ENCODE data around the gene NR3C1.

The NR3C1 gene

DNA sequence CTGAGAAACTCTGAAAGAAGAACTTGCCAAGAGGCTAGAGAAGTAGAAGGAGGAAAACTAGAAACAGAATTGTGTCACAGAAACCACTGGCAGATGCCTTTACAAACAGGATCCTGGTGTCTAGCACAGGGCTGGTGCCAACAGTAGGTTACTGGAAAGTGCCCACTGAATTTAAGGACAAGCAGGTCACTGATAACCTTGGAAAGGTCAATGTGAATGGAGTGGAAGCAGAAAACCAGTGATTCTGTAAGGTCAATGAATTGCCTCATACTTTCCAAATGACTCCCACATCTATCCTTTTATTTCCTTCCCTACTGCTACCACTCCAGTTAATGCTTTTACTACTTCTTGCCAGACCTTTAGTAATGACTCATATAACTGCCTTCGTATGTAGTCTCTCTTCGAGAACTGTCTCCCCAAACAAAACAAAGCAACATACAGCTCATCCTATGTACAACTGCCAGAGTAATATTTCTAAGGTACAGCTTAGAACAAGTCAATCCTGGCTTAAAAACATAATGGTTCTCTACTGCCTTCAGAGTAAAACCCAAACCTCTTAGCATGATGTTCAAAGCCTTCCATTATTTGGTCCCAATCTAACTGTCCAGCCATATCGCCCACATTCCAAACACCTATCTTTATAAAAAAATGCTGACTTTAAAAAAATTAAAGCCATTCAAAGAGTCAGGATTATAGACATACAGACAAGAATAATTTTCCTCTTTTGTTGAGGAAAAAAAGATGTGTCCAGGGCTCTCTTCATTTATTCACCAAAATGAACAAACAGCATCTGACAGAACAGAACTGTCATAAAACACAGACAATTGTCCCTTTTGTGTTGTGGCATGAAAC, 52.5 kb downstream of the NR3C1 start:
- H3K4me1 ChIP-seq (ENCODE audit: insufficient read depth, low read length): no peaks in the 10 kb centered on the region; the same call in 1 of the 2 replicates
- no peaks in the 10 kb centered on the region for H3K36me3 ChIP-seq (ENCODE audit: insufficient read depth, low read length)
- H3K9ac ChIP-seq (ENCODE audit: low read depth, low read length): no peak overlapping the region
- no peaks in the 10 kb centered on the region for H3K9me3 ChIP-seq (ENCODE audit: control insufficient read depth, insufficient read depth, low read length)

DNA sequence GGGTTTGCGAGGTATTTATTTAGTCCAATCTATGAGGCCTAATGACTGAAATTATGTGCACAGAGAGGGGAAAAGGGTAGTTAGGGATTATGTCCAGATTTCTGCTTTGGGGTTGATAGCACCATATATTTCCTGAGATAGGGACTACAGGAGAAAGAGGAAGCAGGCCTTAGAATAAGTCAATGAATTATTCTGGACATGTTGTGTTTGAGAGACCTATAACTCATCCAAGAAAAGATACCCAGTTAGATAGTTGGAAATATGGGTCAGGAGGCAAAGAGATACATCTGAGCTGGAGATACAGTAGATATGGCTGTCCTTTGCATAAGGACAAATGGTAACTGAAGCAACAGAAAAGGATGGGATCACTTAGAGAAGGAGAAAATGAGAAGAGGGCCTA, 53.1 kb downstream of the NR3C1 start:
- H3K36me3 ChIP-seq (ENCODE audit: insufficient read depth, low read length): no peaks in the 10 kb centered on the region
- H3K4me1 ChIP-seq (ENCODE audit: insufficient read depth, low read length): no peaks in the 10 kb centered on the region; the same call in 1 of the 2 replicates
- H3K9me3 ChIP-seq (ENCODE audit: control insufficient read depth, insufficient read depth, low read length): no peaks in the 10 kb centered on the region
- H3K9ac ChIP-seq (ENCODE audit: low read depth, low read length): no peak overlapping the region

DNA sequence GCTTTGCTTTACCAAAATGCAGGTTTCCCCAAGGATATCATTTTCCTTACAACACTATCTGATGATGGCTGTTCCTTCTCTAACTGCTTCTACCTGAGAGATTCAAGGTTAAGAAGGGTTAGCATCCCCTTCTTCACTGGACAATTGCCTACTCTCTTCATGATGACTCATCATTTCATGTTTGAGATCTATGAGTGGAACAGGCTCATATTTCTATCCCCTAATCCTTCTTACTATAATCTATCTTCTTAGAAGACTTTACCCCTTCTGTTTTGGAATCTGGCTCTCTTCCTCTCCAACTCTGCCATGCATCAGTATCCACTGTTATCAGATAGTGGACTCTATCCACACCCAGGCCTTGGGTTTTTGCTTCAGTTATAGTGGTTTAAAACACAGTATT, 54.3 kb downstream of the NR3C1 start:
- Histone ChIP-seq H3K9me3 (ENCODE audit: control insufficient read depth, insufficient read depth, low read length) (no peaks in the 10 kb centered on the region), H3K36me3 (ENCODE audit: insufficient read depth, low read length) (no peaks in the 10 kb centered on the region), H3K4me1 (ENCODE audit: insufficient read depth, low read length) (no peaks in the 10 kb centered on the region; the same call in 1 of the 2 replicates), H3K9ac (ENCODE audit: low read depth, low read length) (no peak overlapping the region)

DNA sequence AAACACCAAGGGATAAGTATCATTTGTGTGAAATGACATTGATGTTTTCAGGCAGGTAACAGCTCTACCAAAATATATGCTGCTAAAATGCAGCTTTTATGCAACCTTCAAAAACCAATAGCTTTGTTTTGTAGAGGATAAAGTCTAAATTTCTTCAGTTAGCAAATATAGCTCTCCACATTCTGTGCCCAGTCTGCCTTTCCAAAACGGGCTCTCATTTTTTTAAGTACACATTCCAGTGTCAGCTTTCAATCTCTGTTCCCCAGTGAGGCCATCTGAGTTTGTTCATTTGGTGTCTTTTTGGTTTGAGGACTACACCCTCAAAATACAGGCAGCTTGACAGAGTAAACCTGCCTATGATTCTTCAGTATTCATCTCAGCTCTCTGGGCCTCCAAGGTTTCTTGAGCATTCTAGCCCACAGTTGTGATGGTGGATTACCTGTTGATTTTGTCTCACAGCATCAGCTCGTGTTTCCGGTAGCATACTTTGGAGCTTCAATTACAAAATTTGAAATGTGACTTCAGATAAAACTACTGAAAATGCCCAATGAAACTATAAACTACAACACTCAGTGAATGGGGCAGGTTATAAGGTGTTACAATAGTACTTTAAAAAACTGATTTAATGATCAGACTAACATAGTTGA, 55.7 kb downstream of the NR3C1 start:
- Histone ChIP-seq H3K36me3 (ENCODE audit: insufficient read depth, low read length) (no peaks in the 10 kb centered on the region), H3K9ac (ENCODE audit: low read depth, low read length) (no peak overlapping the region)

DNA sequence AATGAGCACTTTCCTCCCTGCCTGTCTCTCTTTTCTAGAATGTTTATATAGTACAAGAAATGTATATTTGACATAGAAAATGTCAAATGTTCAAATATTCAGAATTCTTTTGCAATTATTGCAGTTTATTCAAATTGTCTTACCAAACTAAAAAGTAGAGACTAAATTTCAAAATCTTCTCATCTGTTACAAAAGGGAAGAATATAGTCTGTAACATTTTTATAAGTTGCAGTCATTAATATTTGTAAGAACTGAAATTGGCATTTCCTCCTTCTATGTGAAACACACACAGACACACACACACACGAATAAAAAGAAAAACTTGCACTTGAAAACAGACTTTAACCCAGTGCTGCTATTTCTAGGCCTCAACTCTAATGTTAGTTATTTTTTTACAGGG, 56.4 kb downstream of the NR3C1 start:
- H3K9me3 ChIP-seq (ENCODE audit: control insufficient read depth, insufficient read depth, low read length): no peaks in the 10 kb centered on the region
- H3K4me1 ChIP-seq (ENCODE audit: insufficient read depth, low read length): no peaks in the 10 kb centered on the region; the same call in 1 of the 2 replicates
- H3K9ac ChIP-seq (ENCODE audit: low read depth, low read length): no peak overlapping the region
- H3K36me3 ChIP-seq (ENCODE audit: insufficient read depth, low read length): no peaks in the 10 kb centered on the region

More for the DNA sequence above, 55.7 kb downstream of the NR3C1 start:
- H3K9me3 ChIP-seq (ENCODE audit: control insufficient read depth, insufficient read depth, low read length): no peaks in the 10 kb centered on the region
- H3K4me1 ChIP-seq (ENCODE audit: insufficient read depth, low read length): no peaks in the 10 kb centered on the region; the same call in 1 of the 2 replicates

DNA sequence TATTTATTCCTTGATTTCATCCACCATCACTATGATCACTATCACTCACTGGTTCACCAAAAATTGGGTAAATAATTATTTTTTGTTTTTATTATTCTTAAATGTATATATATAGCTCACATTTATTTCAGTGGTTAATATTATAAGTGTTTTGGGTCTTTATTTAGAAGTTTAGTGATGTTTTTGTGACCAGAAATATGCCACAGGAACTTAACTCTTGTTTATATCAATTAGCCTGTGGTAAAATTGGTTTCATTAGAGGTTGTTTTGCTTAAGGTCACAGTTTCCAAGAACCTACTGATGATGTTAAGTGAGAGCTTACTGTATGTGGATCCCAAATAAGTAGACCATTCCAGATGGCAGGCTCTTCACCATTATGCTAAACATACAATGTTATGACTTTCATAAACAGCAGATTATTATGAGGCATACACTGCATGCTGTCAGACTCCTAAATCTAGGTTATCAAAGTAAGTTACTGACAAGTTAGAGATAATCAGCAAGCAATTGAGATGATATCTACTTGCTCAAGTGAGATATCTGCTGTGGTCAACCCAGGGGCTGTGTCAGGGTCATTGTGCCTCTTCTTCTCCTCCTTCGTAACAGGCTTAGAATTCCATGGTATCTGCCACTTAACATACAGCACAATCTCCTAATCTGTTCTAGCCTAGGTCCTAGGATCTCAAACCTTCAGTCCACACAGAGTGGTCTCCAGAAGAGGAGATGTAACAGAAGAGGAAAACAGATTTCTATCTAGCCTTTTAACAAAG, 57.6 kb downstream of the NR3C1 start:
- H3K36me3 ChIP-seq (ENCODE audit: insufficient read depth, low read length): no peaks in the 10 kb centered on the region
- H3K9me3 ChIP-seq (ENCODE audit: control insufficient read depth, insufficient read depth, low read length): no peaks in the 10 kb centered on the region
- no peaks in the 10 kb centered on the region; the same call in 1 of the 2 replicates for H3K4me1 ChIP-seq (ENCODE audit: insufficient read depth, low read length)
- H3K9ac ChIP-seq (ENCODE audit: low read depth, low read length): no peak overlapping the region

DNA sequence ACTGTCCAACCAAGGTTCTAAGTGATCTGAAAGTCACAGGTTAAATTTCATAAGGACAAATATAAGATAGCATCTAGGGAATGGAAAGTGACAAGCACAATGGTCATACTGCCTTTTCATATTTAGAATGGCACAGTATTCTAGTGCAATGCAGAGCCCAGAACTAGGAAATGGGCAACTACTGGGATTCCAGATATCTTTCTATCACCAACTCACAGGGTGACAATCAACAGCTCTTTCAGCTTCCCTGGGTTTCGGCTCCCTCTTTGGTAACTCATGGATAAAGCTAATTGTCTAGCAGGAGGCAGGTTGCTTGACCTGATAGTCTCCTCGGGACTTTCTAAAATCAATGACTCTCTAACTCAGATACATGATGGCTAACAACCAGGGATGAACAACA, 60.4 kb downstream of the NR3C1 start:
- Histone ChIP-seq H3K9me3 (ENCODE audit: control insufficient read depth, insufficient read depth, low read length) (no peaks in the 10 kb centered on the region), H3K36me3 (ENCODE audit: insufficient read depth, low read length) (no peaks in the 10 kb centered on the region), H3K4me1 (ENCODE audit: insufficient read depth, low read length) (no peaks in the 10 kb centered on the region; the same call in 1 of the 2 replicates), H3K9ac (ENCODE audit: low read depth, low read length) (no peak overlapping the region)

DNA sequence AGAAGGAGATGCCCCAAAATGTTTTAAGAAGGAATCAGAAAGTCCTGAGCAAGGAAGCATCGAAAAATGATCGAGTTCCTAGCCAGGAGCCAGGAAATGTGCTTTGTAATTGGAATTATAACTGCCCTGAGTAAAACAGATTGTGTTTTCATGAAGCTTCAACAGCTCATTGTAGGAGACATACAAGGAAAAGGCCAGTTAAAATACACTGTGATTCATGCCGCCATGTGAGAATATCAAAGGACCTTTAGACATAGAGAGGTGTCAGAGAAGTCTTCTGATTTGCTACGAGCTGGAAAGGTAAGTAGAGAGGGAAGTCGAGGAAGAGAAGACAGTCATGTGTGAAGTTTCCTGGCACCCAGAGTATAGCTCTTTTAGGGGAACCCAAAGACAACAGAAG, 60.9 kb downstream of the NR3C1 start:
- no peaks in the 10 kb centered on the region for H3K36me3 ChIP-seq (ENCODE audit: insufficient read depth, low read length)
- no peak overlapping the region for H3K9ac ChIP-seq (ENCODE audit: low read depth, low read length)
- no peaks in the 10 kb centered on the region for H3K9me3 ChIP-seq (ENCODE audit: control insufficient read depth, insufficient read depth, low read length)
- no peaks in the 10 kb centered on the region for H3K4me1 ChIP-seq (ENCODE audit: insufficient read depth, low read length)

DNA sequence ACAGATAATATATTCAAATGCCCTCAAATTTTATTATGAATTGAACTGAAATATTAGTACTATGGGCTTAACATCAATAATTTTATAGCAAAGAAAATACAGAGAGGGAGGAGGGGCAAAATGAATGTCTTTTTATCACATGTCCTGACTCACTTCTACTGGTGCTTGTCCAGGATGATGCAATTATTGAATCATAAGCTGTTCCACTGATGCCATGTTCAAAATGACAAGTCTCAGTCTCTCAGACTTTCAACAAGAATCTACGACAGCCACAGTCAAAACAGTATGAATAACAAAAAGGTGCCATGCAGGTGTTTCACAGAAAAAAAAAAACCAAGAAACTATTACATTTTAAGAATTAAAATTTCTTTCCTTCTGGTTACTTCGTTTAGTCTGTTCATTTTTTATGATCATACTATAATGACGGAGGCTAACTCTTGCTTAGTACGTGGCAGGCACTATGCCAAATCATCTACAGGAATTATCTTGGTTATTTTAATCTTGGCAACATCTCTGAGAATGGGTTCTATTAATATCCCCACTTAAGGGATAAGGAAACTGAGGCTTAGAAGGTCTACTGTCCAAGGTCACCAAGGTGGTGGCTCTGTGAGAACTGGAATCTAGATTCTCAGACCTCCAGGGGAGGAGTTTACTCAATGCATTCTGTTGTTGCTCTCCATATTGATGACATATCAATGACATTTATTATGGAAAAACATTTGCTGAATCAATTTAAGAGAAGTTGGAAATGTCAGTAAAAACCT, 61.5 kb downstream of the NR3C1 start:
- Histone ChIP-seq H3K36me3 (ENCODE audit: insufficient read depth, low read length) (no peaks in the 10 kb centered on the region), H3K9me3 (ENCODE audit: control insufficient read depth, insufficient read depth, low read length) (no peaks in the 10 kb centered on the region)

DNA sequence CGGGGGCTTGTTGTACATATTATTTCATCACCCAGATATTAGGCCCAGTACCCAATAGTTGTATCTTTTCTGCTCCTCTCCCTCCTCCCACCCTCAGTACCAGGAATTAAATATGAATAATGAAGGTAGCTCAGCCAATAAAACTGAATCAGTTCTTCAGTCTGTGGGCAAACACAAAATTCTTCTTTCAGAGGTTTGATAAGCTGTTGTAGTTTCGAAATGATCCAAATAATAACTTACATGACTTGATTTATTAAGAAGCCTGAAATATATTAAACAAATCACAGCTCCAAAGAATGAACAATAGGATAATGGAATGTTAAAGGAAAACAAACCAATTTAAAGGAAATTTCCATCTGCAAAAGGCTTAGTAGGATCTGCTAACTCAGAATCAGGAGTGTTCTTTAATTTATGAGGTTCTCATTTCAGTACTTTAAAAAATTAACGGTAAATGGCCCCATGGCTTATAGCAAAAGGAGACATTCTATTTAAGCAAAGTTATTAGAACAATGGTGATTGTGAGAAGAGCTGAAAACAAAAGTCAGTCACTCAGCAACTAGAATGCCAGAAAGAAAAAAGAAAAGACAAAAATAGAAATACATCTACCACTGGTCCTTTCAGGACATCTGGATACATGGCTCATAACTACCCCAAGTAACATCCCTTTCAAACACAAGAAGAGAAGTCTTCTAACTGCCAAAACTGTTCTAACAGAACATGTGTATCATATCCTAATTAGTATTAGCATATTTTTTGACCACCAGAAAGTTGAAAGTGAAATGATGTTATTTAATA, 62.4 kb downstream of the NR3C1 start:
- Histone ChIP-seq H3K36me3 (ENCODE audit: insufficient read depth, low read length) (no peaks in the 10 kb centered on the region), H3K9me3 (ENCODE audit: control insufficient read depth, insufficient read depth, low read length) (no peaks in the 10 kb centered on the region), H3K9ac (ENCODE audit: low read depth, low read length) (no peak overlapping the region), H3K4me1 (ENCODE audit: insufficient read depth, low read length) (no peaks in the 10 kb centered on the region)

More for the DNA sequence above, 61.5 kb downstream of the NR3C1 start:
- no peaks in the 10 kb centered on the region for H3K4me1 ChIP-seq (ENCODE audit: insufficient read depth, low read length)
- no peak overlapping the region for H3K9ac ChIP-seq (ENCODE audit: low read depth, low read length)

DNA sequence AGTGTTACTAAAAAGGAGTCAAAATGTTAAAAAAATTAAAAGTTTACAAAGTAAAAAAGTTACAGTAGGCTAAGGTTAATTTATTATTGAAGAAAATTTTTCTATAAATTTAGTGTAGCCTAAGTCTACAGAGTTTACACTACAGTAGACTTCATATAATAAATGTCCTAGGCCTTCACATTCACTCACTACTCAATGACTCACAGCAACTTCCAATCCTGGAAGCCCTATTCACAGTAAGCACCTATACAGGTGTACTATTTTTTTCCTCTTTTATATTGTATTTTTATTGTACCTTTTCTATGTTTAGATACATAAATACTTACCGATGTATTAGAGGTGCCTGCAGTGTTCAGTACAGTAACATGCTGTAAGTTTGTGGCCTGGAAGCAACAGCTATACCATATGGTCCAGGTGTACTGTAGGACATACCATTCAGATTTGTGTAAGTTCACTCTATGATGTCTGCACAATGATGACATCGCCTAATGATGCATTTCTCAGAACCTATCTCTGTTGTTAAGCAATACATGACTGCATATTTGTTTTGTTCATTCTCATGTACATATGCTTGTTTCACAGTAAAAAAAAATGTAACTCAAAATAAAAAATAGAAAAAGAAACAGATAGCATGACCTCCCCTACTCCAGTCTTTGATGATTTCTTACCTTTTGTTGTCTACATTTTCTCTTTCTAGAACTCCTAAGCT, 64.7 kb downstream of the NR3C1 start:
- Histone ChIP-seq H3K9ac (ENCODE audit: low read depth, low read length) (no peak overlapping the region), H3K9me3 (ENCODE audit: control insufficient read depth, insufficient read depth, low read length) (no peaks in the 10 kb centered on the region), H3K36me3 (ENCODE audit: insufficient read depth, low read length) (no peaks in the 10 kb centered on the region), H3K4me1 (ENCODE audit: insufficient read depth, low read length) (no peaks in the 10 kb centered on the region)

DNA sequence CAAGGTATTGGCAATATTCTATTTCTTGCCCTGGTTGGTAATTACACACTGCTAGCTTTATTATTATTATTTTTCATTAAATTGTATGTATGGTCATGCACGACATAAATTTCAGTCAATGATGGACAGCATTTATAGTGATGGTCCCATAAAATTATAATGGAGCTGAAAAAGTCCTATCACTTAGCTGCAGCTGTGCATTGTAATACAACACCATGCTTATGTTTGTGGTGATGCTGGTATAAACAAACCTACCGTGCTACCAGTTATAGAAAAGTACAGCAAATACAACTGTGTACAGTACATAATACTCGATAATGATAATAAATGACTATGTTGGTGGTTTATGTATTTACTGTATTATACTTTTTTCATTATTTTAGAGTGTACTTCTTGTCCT, 65.5 kb downstream of the NR3C1 start:
- H3K9me3 ChIP-seq (ENCODE audit: control insufficient read depth, insufficient read depth, low read length): no peaks in the 10 kb centered on the region
- no peaks in the 10 kb centered on the region for H3K36me3 ChIP-seq (ENCODE audit: insufficient read depth, low read length)
- no peak overlapping the region for H3K9ac ChIP-seq (ENCODE audit: low read depth, low read length)
- no peaks in the 10 kb centered on the region for H3K4me1 ChIP-seq (ENCODE audit: insufficient read depth, low read length)

DNA sequence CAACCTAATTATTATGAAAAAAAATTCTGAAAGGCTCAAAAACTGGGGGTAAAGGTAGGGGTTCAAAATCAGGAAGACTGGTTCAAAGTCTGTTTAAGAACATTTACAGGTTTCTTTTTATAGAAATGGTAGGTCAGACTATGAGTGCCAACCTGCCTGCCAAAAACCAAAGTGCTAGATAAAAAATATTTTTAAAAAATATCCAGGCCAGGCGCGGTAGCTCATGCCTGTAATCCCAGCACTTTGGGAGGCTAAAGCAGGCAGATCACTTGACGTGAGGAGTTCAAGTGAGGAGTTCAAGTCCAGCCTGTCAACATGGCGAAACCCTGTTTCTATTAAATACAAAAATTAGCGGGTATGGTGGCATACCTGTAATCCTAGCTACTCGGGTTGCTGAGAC, 67.0 kb downstream of the NR3C1 start:
- no peaks in the 10 kb centered on the region for H3K4me1 ChIP-seq (ENCODE audit: insufficient read depth, low read length)
- no peaks in the 10 kb centered on the region for H3K36me3 ChIP-seq (ENCODE audit: insufficient read depth, low read length)
- no peak overlapping the region for H3K9ac ChIP-seq (ENCODE audit: low read depth, low read length)
- no peaks in the 10 kb centered on the region for H3K9me3 ChIP-seq (ENCODE audit: control insufficient read depth, insufficient read depth, low read length)
